Measurements from ENCODE around the gene NT5E.

- TF ChIP-seq CTCF (IDR thresholded peaks at IDR 0.05), result no peak
- no peak for TF ChIP-seq POLR2A (IDR thresholded peaks at IDR 0.05)
These were observed 47.0 kb upstream of the NT5E start for GRCh38 chr6:85402922-85403321.
